ENCODE measurements around the gene FRMD4B.

GRCh38 chr3:69193749-69194148, 192.1 kb downstream of the FRMD4B start:
- TF ChIP-seq CTCF (IDR thresholded peaks at IDR 0.05) (no peak), POLR2AphosphoS5 (IDR thresholded peaks at IDR 0.05) (no peak)
